NOMO-1 (cell line): Measurements from ENCODE around the gene OSTF1.

ENCODE experiments used
- DNase-seq, 2 experiments: peaks; one replicate each; lab custom pipeline; 2025; ENCODE audit not compliant: unreplicated experiment in 2 of 2; lab: John Stamatoyannopoulos, UW

The OSTF1 gene

DNA sequence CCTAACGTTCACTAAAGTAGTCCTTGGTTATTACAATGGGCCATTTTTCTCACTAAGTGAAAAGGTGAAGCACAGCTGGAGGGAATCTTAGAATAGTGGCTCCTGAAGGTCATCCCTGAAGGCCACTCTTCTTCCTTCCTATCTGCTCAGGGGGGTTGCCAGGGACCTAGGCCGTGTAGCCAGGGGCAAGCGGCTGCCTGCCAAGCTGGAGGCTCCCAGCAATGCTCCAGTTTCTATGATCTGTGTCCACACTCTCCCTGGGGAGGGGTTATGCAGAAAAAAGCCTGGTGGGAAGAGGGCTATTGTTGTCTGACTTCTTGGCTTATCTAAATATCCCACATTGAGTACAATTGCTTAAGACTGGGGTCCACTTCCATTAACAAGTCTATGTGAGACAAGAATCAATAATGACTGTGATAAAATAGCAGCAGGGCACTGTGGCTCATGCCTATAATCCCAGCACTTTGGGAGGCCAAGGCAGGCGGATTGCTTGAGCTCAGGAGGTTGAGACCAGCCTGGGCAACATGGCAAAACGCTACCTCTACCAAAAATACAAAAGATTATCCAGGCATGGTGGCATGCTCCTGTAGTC, 4.1 kb upstream of the OSTF1 start:
- DNase-seq: no peak

DNA sequence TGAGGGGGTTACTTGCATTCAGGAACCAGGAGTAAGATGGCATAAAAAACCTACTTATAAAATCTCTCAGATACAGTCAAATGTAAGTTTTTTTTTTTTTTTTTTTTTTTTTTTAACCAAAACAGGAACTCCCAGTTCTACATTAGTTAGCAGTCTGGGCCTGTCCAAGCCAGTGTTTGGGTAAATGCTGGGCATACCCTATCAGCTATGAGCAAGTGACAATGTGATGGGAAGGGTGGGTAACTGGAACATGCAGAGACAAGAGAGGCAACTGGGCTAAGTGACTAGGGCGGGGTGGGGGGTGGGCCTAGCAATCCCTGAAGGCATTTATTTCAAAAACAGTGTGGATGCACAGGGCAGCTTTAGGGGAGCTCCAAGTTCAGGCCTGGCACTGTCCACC, 2.7 kb upstream of the OSTF1 start:
- DNase-seq: no peak

DNA sequence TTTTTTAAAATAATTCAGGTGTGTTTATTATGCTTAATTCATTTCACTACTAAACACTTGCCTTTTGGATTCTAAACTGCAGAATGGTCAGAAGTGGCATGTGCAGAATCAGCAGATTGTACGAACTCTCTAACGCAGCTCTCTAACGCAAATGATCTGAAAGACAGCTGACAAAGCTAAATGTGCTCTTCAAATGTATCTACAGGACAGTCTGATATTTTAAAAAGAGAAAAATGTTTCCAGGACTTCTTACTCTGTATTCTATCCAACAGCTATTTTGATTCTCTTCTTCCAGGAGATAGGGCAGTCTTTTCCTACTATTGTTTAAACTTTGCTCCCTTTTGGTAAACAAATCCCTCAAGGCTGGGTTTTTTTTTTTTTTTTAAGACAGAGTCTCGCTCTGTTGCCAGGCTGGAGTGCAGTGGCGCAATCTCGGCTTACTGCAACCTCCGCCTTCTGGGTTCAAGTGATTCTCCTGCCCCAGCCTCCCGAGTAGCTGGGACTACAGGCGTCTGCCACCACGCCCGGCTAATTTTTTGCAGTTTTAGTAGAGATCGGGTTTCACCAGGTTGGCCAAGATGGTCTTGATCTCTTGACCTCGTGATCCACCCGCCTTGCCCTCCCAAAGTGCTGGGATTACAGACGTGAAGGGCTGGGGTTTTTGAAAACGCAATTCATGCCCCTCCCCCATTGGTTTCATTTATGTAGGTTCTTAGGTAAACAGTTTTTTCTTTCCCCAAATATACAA, 1.6 kb upstream of the OSTF1 start:
- DNase-seq: no peak

DNA sequence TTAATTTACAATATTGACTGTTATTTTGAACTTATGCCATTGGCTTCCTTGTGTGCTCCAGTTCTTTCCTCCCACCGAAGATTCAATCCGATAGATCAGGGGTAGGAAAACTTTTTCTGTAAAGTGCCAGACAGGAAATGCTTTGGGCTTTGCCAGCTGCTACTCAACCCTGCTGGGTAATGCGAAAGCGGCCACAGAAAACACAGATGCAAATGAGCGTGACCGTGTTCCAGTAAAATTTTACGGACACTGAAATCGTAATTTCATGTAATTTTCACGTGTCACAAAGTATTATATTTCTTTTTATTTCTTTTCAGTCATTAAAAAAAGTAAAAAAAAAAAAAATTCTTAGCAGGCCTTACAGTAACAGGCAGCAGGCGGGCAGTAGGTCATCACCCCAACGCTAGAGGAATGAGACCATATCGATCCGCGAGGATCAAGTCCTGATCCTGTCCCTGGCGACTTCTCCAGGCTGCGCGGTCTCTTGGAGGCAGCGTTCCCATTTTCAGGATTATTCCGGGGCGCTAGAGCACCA, 958 bp upstream of the OSTF1 start:
- DNase-seq: peak in 1 of 2 experiments; percentile 27

DNA sequence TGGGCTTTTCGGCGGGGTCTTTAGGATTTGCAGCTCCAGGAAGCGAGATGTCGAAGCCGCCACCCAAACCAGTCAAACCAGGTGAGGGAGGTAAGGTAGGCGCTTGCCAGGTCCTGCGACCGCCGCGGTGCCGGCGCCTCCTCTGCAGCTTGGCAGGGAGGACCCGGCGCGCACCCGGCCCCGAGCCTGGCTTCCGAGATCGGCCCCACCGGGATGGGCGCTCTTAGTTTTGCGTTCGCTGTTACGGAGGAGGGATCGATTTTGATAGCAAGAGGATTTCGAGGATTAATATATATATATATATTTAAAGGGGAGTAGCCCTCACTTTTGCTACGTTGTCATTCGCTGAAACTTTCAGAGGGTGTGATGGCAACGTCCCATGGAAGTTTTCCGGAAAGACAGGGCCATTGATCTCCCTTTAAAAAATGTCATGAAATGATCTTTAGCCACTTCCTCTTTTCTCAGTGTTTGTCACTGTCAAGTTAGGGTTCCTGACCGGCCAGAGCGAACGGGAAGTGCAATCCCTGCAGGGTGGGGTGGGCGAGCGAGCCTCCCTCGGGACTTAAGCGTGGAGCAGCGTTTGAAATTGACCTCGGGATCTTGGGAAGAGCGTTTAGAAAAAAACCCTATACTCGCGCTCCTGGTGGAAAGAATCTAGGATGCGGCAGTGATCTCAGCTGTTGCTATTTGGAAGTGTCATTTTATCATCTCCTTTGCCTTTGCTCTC, 495 bp downstream of the OSTF1 start:
- peak; percentile 52 to 68 for DNase-seq

DNA sequence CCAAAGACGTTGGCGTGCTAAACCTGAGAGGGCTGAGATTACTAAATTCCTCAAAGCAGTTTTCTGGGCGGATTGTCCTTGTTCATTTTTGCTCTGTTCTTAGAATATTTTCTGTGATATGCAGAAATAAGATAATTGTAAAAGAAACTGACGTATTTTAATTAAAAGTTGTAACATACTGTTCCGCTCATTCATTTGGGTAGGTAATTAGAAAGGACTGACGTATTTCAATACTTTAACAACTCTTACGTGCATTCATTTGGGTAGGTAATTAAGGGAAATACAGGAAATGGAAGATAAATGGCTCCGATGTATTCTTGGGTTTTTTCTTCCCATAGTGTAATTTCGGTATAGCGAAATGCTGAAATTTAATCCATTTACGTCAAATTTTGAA, 1.1 kb downstream of the OSTF1 start:
- no peak for DNase-seq

DNA sequence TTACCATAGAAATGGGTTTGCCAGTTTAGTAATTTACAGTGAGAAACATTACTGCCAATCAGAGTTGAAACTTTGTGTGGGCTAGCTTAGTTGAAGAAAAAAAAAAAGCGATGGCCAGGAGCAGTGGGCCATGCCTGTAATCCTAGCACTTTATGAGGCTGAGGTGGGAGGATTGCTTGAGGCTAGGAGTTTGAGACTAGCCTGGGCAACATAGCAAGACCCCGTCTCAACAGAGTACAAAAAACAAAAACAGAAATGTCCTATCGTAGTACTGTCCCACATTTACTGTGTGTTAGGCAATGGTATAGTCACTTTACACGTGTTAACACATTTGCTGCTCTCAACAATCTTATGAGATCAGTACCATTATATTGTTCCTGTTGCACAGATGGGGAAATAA, 2.3 kb downstream of the OSTF1 start:
- no peak for DNase-seq

DNA sequence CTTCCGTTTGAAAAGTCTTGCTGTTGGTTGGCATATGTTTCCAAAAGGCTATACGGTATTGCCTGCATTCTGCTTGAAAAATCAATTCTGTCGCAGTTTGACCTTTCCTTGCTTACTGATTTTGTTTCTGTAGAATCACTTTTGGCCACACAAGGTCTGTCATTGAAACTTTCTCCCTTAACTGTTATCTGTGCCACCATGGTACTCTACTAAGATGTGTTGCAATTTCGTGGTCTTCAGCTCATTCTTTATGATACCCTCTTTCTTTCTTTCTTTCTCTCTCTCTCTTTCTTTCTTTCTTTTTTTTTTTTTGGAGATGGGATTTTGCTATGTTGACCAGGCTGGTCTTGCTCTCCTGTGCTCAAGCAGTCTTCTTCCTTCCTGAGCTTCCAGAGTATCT, 4.5 kb downstream of the OSTF1 start:
- no peak for DNase-seq

DNA sequence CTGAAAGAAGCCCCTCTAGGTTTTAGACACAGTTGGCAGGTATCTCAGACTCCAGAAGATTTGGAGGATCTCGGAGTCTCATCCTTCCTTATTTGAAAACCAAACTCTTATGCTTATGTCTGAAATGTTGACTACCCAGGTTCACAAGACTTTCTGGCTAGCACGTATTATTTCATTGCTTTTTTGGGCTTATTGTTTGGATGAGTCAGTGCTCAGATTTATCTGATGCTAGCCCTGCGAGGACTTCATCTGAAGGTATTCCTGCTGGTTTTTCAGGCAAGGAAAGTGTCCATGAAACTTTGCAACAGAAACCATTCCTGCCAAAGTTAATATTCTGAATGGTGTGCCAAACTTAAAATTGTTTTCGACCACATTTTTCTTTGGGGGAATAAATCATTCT, 8.5 kb downstream of the OSTF1 start:
- DNase-seq: no peak

DNA sequence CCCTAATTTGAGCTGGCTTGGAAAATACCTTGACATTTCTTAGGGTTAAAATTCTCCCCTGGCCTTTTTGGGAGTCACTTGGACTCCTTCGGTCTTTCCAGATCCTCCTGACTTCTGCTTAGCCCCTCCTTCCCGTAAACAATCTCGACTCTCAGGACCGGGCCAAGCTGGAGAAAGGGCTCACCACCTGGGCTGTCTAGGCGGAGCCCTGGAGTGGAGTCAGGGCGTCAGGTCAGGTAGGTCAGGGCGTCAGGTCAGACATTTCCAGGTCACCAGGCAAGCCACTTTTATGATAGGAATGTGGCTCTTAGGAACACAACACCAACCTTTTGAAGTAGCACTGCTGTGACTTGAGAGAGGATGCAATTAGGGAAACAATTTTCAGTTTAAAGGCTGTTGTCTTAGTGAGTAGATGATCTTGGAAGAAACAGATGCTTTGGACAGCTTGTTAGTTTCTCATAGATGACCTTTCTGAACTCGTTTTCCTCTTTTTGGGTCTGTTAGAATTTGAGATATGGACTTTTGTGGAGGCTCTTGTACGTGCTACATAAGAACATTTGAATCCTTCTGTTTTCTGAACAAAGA, 12.8 kb downstream of the OSTF1 start:
- no peak for DNase-seq

DNA sequence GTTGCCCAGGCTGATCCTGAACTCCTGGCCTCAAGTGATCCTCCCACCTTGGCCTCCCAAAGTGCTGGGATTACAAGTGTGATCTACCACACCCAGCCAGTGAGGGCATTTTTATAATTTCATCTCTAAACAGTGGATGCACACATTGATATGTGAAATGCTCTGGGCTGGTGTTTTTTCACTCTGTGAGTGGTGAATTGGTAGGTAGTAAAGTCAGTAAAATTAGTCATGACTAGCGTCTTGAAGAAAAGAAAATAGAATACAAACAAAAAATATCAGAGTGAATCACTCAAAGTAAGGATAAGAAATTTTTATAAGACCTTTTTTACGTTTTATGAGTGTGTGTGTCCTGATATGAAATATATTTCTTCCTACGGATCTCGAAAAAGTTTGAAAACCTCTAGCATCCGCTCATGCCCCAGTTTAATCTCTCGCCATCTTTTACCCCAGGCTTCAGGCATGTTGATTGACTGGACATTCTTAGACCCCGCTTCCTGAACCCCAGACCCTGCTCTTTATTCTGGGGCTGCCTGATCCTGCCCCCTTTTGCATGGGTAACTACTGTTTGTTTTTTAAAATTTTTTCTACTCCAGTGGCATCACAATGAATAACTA, 14.0 kb downstream of the OSTF1 start:
- no peak for DNase-seq

DNA sequence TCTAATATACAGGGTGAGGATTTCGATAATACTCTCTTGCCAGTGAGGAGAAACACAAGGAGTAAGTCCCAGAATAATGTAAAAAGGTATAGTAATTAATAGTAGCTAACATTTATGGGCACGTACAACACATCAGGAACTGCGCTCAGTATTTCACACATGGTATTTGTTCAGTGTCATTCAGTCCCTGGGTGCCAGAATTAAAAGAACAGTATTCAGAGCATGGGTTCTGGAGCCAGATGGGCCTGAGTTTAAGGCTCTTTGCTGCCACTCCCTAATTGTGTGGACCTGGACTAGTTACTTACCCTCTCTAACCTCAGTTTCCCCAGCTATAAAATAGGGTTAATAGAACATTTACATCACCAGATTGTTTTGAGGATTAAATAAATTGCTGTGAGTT, 16.3 kb downstream of the OSTF1 start:
- no peak for DNase-seq

DNA sequence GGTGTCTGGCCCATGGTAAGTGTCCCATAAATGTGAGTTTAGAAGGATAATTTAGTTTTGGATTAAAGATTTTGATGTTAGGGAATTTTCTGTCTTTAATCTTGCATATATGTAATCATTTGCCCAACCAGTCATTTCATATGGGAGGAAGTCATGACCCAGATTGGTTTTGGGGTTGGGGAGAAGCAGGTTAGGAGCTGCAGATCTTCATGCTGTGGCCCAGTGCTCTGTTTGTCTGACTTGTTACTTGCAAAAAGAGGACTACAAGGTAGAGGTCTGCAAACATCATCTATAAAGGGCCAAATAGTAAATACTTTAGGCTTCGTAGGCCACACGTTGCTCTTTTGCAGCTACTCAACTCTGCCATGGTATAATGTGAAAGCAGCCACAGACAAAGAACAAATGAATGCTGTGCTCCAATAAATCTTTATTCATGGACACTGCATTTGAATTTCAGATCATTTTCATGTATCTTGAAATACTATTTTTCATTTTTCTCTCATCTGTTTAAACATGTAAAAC, 16.8 kb downstream of the OSTF1 start:
- DNase-seq: no peak

DNA sequence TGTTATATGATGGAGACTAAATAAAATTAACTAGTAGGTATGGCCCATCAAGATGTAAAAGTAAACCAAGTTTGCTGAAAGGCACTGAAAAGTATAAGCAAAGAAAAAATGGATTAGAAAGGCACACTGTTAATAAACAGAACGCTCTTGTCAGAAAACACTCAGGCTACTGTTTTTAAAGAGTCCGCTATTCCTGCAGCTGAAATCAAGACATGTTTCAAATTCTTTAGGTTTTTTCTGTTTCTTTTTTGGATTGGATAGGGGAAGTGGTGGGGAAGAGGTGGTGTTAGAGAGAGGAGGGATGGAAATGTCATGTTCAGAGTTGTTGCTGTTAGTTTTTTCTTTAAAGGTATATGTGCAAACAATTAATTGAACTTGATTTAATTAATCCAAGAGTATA, 17.5 kb downstream of the OSTF1 start:
- DNase-seq: no peak

DNA sequence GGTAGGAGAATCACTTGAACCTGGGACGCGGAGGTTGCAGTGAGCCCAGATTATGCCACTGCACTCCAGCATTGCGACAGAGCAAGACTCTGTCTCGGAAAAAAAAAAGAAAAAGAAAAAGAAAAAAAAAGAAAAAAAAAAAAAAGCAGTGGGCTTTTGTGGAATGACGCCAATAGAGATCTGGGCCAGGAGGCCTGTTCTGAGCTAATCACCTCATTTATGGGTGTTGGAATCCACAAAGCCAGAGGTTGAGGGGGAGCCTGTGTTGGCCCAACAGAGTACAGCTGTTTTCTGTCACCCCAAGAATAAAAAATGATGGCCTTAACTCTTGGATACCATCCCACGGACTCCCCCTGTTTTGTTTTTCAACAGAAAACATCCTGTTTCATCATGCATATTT, 18.5 kb downstream of the OSTF1 start:
- DNase-seq: no peak

DNA sequence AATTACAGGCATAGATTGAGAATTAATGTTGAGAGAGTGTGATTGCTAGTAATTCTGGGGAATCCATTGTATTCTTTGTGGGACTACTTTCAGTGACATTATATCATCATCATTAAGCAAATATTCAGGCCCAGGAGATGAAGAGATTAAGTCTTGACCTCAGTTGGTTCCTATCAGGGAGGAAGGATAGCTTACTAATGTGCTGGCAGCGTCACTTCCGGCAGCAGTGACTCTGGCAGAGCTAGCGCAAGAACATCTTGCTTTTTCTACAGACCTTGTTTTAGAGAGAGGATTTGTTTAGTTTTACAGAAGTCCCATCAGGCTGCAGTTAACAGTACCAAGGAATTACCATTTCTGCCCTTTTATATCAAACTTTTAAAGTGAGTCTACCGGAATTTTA, 20.3 kb downstream of the OSTF1 start:
- DNase-seq: no peak

DNA sequence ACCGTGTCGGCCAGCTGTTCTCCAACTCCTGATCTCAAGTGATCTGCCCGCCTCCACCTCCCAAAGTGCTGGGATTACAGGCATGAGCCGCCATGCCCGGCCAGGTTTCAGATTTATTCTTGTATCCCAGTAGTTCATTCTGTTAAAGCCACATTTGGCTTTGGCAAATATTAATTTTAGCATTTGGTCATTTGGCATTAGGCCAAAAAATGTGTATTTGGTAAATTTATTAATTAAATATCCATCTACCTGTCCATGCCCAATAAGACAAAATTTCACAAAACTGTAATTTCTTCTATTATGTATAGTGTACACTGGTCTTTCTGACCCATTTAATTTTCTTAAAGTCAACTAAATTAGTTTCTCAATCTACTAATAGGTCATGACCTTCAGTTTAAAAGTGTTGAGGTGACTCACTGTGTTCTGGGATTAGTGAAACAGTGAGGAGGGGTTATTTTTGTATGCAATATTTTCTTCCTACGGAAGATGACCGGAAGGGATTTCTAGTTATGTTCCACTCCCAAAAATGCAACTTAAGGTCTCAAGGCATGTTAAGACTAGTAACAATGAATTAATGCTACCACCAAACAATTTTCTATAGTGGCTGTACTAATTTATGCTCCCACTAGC, 21.0 kb downstream of the OSTF1 start:
- no peak for DNase-seq

DNA sequence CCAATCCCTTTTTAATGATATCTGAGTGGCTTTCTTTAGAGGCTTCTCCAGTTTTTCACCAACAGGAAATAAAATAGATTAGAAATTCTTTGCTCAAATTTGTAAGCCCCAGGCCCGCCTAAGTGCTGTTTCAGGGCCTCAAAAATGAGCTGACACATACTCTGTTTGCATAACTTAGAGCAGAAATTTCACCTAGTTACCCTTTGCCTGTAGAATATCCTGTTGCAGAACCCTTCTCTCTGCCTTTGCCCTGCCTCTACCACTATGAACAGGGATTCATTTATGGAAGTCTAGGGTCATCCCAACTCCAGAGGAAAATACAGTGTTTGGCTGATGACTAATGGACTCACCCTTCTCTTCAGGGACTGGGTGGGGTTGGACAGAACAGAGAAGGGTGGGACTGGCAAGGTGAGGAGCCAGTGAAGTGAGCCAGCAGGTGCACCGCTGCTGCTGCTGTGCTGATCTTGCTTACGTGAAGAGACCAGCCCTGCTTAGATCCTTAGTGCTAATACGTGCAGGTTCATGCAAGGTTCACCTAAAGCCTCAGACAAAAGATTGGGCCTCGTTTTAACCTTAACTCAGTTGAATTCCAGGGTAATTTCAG, 22.8 kb downstream of the OSTF1 start:
- no peak for DNase-seq

DNA sequence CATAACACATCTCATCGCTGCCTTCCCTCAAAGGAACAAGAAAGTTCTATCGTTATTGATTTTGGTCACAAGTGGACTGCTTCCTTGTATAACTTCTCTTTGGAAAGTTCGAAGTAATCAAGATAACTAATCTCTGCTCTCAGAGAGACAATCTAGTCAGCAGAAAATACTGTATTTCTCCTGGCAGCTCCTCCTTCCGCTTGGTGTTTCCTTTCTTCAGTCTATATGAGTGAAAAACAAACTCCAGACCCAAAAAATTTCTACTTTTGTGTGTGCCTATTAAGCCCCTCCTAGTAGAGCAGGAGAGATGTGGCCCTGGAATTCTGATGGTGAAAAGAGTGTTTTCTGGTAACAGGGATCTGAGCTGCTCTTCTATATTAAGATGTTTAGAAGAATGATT, 24.5 kb downstream of the OSTF1 start:
- DNase-seq: no peak

DNA sequence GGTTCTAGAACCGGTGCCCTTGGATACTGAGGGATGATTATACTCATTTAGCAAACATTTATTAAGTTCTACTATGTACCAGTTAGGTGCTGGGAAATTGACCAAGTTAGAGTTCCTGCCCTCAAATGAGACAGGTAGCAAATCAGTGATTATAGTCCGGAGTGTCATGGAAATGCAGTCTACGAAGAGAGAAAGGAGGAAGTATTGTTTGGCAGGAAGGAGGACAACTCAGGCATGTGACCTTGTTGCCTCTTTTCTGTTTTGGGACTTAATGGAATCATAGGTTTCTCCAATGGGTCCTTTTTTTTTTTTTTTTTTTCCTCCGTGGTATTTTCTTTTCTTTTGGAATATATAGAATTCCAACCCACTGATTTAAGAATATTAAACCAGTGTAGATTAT, 28.0 kb downstream of the OSTF1 start:
- no peak for DNase-seq
